ENCODE measurements around the gene CDHR5.

DNA sequence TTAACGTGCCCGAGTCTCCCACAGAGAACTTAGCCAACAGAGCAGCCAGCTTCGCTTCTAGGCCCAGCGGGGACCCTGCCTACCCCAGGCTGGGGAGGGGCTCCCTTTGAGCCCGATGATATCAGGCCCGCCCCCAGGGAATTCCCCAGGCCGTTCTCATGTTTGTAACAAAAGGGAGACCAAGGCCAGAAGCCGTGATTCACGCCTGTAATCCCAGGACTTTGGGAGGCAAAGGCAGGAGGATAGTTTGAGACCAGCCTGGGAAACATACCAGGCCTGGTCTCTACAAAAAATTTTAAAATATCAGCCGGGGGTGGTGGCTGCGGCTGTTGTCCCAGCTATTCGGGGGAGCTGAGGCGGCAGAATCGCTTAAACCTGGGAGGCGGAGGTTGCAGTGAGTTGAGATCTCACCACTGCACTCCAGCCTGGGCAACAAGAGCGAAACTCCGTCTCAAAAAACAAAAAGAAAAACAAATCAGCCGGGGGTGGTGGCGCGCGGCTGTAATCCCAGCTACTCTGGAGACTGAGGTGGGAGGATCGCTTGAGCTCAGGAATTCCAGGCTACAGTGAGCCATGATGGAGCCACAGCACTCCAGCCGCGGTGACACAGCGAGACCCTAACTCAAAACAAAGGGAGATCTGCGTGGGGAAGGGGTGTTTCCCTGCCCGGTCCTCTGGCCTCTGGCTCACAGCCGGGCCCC is 14.0 kb upstream of the CDHR5 start:
- no peak for TF ChIP-seq CTCF (IDR thresholded peaks at IDR 0.05; ENCODE audit: poor library complexity)
- peak; percentile 37 for TF ChIP-seq EZH2 (IDR thresholded peaks at IDR 0.05; ENCODE audit: borderline replicate concordance)
